ENCODE results near the gene ST13. TPM values are rescaled to one million over a fixed set of nuclear protein-coding genes. Genes with fewer than 3 reads are reported as not detected.

ST13 gene
- total and polyA plus RNA-seq, 9 of the 15 experiments (the other 6 are each of a cell fraction or from before 2014, with no cell fraction given): 53.6 to 311 (median 195) TPM

GRCh38 chr22:40856513-40857308, at the start of gene ST13, which contains the start of gene XPNPEP3 (continued):
- TF ChIP-seq ZNF253 (CRISPR knock-in tag; conservative IDR thresholded peaks at IDR 0.05) (no peak), PHB2 (IDR thresholded peaks at IDR 0.05; ENCODE audit: low read depth) (no peak), PRPF4 (IDR thresholded peaks at IDR 0.05; ENCODE audit: insufficient read depth, low read depth, low read length, poor library complexity, severe bottlenecking) (no peak), ZNF512 (tag; IDR thresholded peaks at IDR 0.05) (no peak), EGR1 (conservative IDR thresholded peaks at IDR 0.05) (peak; percentile 14), ATF2 (CRISPR knock-in tag; IDR thresholded peaks at IDR 0.05) (no peak; the same call in 1 of the 2 replicates), KLF10 (CRISPR knock-in tag; IDR thresholded peaks at IDR 0.05) (no peak), GATAD2A (IDR thresholded peaks at IDR 0.05) (no peak), FOXJ2 (tag; IDR thresholded peaks at IDR 0.05) (peak; percentile 54; the same call in 1 of the 2 replicates), PHF8 (IDR thresholded peaks at IDR 0.05; ENCODE audit: borderline replicate concordance, low read length) (peak; percentile 69; the same call in 1 of the 2 replicates), MYBL2 (IDR thresholded peaks at IDR 0.05; ENCODE audit: low read depth) (no peak), MYBL2 (CRISPR knock-in tag; IDR thresholded peaks at IDR 0.05; ENCODE audit: borderline replicate concordance) (no peak), SMAD2 (IDR thresholded peaks at IDR 0.05; ENCODE audit: low read depth, low read length) (no peak), MCM3 (IDR thresholded peaks at IDR 0.05) (no peak), ZZZ3 (IDR thresholded peaks at IDR 0.05) (no peak), SRSF3 (IDR thresholded peaks at IDR 0.05; ENCODE audit: insufficient read depth, low read length) (no peak), ZBED1 (IDR thresholded peaks at IDR 0.05) (no peak), HNRNPUL1 (IDR thresholded peaks at IDR 0.05; ENCODE audit: low read length) (no peak), ARHGAP35 (IDR thresholded peaks at IDR 0.05; ENCODE audit: partially characterized antibody) (no peak), ZNF655 (CRISPR knock-in tag; IDR thresholded peaks at IDR 0.05) (no peak), U2AF1 (optimal IDR thresholded peaks at IDR 0.05; ENCODE audit: low read depth, low read length) (no peak), SMAD1 (IDR thresholded peaks at IDR 0.05; ENCODE audit: low read depth, low read length, partially characterized antibody) (peak; percentile 26)

Data from K562 (cell line).